GM12801 (cell line): Measurements from ENCODE around the gene CMSS1.

Experiments used
- CTCF ChIP-seq: IDR thresholded peaks from one replicate; pipeline ENCODE4 v1.5.1; 2011; ENCODE audit warnings: control low read depth; ENCODE audit not compliant: insufficient read length; ENCODE audit errors: extremely low read depth

The CMSS1 gene

GRCh38 chr3:99974989-99975388 is 157.3 kb downstream of the CMSS1 start:
- no peak for TF ChIP-seq CTCF

- no peak for TF ChIP-seq CTCF
Observed at GRCh38 chr3:99976584-99976983, 158.9 kb downstream of the CMSS1 start.

- no peak for TF ChIP-seq CTCF
Observed at GRCh38 chr3:99978221-99978620, 160.6 kb downstream of the CMSS1 start.

- TF ChIP-seq CTCF, result no peak
Observed at GRCh38 chr3:99980606-99981005, 162.9 kb downstream of the CMSS1 start.

GRCh38 chr3:99981138-99981537 is 163.5 kb downstream of the CMSS1 start:
- TF ChIP-seq CTCF, result no peak

GRCh38 chr3:99982650-99983049 is 165.0 kb downstream of the CMSS1 start:
- no peak for TF ChIP-seq CTCF

GRCh38 chr3:99984139-99984538 is 166.5 kb downstream of the CMSS1 start:
- TF ChIP-seq CTCF, result no peak

- no peak for TF ChIP-seq CTCF
Observed at GRCh38 chr3:99984668-99985067, 167.0 kb downstream of the CMSS1 start.
